Smooth muscle cell (in vitro differentiated cells): Measurements from ENCODE around the gene UCKL1. TPM values are rescaled to one million over a fixed set of nuclear protein-coding genes. Genes with fewer than 3 reads are reported as not detected.

ENCODE experiments used
- DNase-seq: peaks from one replicate; lab custom pipeline; 2025; ENCODE audit not compliant: unreplicated experiment; lab: John Stamatoyannopoulos, UW
- H2AFZ ChIP-seq: fragments of 200-600 bp; sonication (generic); 2 replicates; pipeline ENCODE4 v1.6.0; 2016; ENCODE audit warnings: antibody characterized with exemption, low read depth, mild to moderate bottlenecking
- H3F3A ChIP-seq: fragments of 200-600 bp; sonication (generic); 2 replicates; pipeline ENCODE4 v1.6.0; 2017; ENCODE audit warnings: antibody characterized with exemption, low read depth
- H3K27ac ChIP-seq: fragments of 200-600 bp; sonication (generic); 2 replicates; pipeline ENCODE4 v1.5.1; 2016; ENCODE audit warnings: low read depth, mild to moderate bottlenecking
- H3K27me3 ChIP-seq: fragments of 200-600 bp; sonication (generic); 2 replicates; pipeline ENCODE4 v1.6.1; 2016; ENCODE audit warnings: low read depth, mild to moderate bottlenecking
- H3K36me3 ChIP-seq: fragments of 200-600 bp; sonication (generic); 2 replicates; pipeline ENCODE4 v1.5.1; 2016; ENCODE audit warnings: low read depth
- H3K4me1 ChIP-seq: fragments of 200-600 bp; sonication (generic); 2 replicates; pipeline ENCODE4 v1.5.1; 2016; ENCODE audit warnings: low read depth
- H3K4me2 ChIP-seq: fragments of 200-600 bp; sonication (generic); 2 replicates; pipeline ENCODE4 v1.6.0; 2016; ENCODE audit warnings: mild to moderate bottlenecking
- H3K4me3 ChIP-seq: fragments of 200-600 bp; sonication (generic); 2 replicates; pipeline ENCODE4 v1.5.1; 2016; ENCODE audit warnings: mild to moderate bottlenecking
- H3K79me2 ChIP-seq: fragments of 200-600 bp; sonication (generic); 2 replicates; pipeline ENCODE4 v1.6.0; 2016; ENCODE audit warnings: low read depth, mild to moderate bottlenecking
- H3K9ac ChIP-seq: fragments of 200-600 bp; sonication (generic); 2 replicates; pipeline ENCODE4 v1.6.0; 2016; ENCODE audit warnings: low read depth
- H3K9me3 ChIP-seq: fragments of 200-600 bp; sonication (generic); replicated peaks from 2 replicates; pipeline ENCODE4 v1.5.1; 2016; ENCODE audit warnings: low read depth
- H4K20me1 ChIP-seq: fragments of 200-600 bp; sonication (generic); 2 replicates; pipeline ENCODE4 v1.6.0; 2016; ENCODE audit warnings: low read depth
- CTCF ChIP-seq: fragments of 200-600 bp; sonication (generic); IDR thresholded peaks from 2 replicates; pipeline ENCODE4 v1.5.1; 2017; ENCODE audit warnings: borderline replicate concordance, mild to moderate bottlenecking, antibody characterized with exemption; ENCODE audit not compliant: insufficient read depth, poor library complexity, severe bottlenecking
- WGBS: methylation state at CpG from one replicate; pipeline ENCODE4 v1.1.7; 2016; ENCODE audit warnings: low lambda C conversion rate; 5-methylcytosine and 5-hydroxymethylcytosine counted together
- polyA plus RNA-seq: library from polyadenylated mRNA; unstranded; fragments of >200 nt; fragmentation: Nextera tagmentation; extraction: Ambion mirVana; gene quantifications from 2 replicates; pipeline ENCODE4 v1.2.1, GENCODE V29; 2016
- total RNA-seq: library from RNA; depleted of rRNA; stranded (reverse); fragments of >200 nt; gene quantifications from 2 replicates; pipeline ENCODE4 v1.2.3, GENCODE V29; 2014

Gene UCKL1
- total and polyA plus RNA-seq, 2 experiments from 2014 or later = 17.2 to 22.6 TPM

- no peak for TF ChIP-seq CTCF
- Histone ChIP-seq H3K9me3 (no peaks in the 10 kb centered on the region), H3K4me3 (no peak overlapping the region), H3K36me3 (no peaks in the 10 kb centered on the region), H3F3A (peaks cover 42% of the 10 kb centered on the region), H4K20me1 (peaks cover 75% of the 10 kb centered on the region), H3K4me2 (no peak overlapping the region), H2AFZ (no peak overlapping the region), H3K27ac (no peak overlapping the region), H3K9ac (no peak overlapping the region), H3K27me3 (no peaks in the 10 kb centered on the region), H3K4me1 (peaks cover 10% of the 10 kb centered on the region), H3K79me2 (peaks cover 22% of the 10 kb centered on the region)
- 98% methylated on average over 7 of the region's 7 CpGs for WGBS
- DNase-seq = no peak
Measured at GRCh38 chr20:63892402-63892801, 63.8 kb downstream of the UCKL1 start.

- no peaks in the 10 kb centered on the region for H3K9me3 ChIP-seq
- peaks cover 5% of the 10 kb centered on the region for H3K4me1 ChIP-seq
- peaks cover 73% of the 10 kb centered on the region for H4K20me1 ChIP-seq
- H3K79me2 ChIP-seq = peaks cover 13% of the 10 kb centered on the region
- H2AFZ ChIP-seq = no peak overlapping the region
- WGBS = 97% methylated on average over 29 of the region's 29 CpGs
- H3K27me3 ChIP-seq = no peaks in the 10 kb centered on the region
- no peak for TF ChIP-seq CTCF
- DNase-seq = no peak
- H3K36me3 ChIP-seq = no peaks in the 10 kb centered on the region
- H3K27ac ChIP-seq = no peak overlapping the region
- H3K4me3 ChIP-seq = no peak overlapping the region
- H3K4me2 ChIP-seq = no peak overlapping the region
- H3K9ac ChIP-seq = no peak overlapping the region
- H3F3A ChIP-seq = peaks cover 38% of the 10 kb centered on the region
Measured at GRCh38 chr20:63891061-63892002, 64.9 kb downstream of the UCKL1 start.

GRCh38 chr20:63890616-63891015 lies 65.6 kb downstream of the UCKL1 start:
- Histone ChIP-seq H3F3A (peaks cover 38% of the 10 kb centered on the region), H3K4me3 (no peak overlapping the region), H2AFZ (no peak overlapping the region), H3K27ac (no peak overlapping the region), H3K9me3 (no peaks in the 10 kb centered on the region), H3K9ac (no peak overlapping the region), H3K4me2 (no peak overlapping the region), H3K36me3 (no peaks in the 10 kb centered on the region), H3K4me1 (no peaks in the 10 kb centered on the region), H4K20me1 (peaks cover 72% of the 10 kb centered on the region), H3K79me2 (peaks cover 6% of the 10 kb centered on the region), H3K27me3 (no peaks in the 10 kb centered on the region)
- DNase-seq = no peak
- WGBS = 95% methylated on average over 7 of the region's 7 CpGs
- TF ChIP-seq CTCF = no peak

- Histone ChIP-seq H3K9me3 (no peaks in the 10 kb centered on the region), H3K4me3 (no peak overlapping the region), H2AFZ (no peak overlapping the region), H3K4me2 (no peak overlapping the region), H3K36me3 (no peaks in the 10 kb centered on the region), H3K27ac (no peak overlapping the region), H3K9ac (no peak overlapping the region), H3K79me2 (peaks cover 3% of the 10 kb centered on the region), H3K27me3 (no peaks in the 10 kb centered on the region), H3F3A (peaks cover 38% of the 10 kb centered on the region), H4K20me1 (peaks cover 75% of the 10 kb centered on the region), H3K4me1 (no peaks in the 10 kb centered on the region)
- no peak for DNase-seq
- WGBS = 80% methylated on average over 7 of the region's 7 CpGs
- TF ChIP-seq CTCF = no peak
Measured at GRCh38 chr20:63890201-63890576, 66.0 kb downstream of the UCKL1 start.
